ENCODE results near the gene CATSPER2.
"Not testable (repeated sequence)": the region's sequence is repeated elsewhere in the genome, so short reads cannot be mapped to it uniquely, and the experiment has no call there.

The CATSPER2 gene

GRCh38 chr15:43638464-43639204 lies 10.0 kb downstream of the CATSPER2 start:
- H3K36me3 ChIP-seq (ENCODE audit: insufficient read depth, insufficient read length, low read length); H3K4me1 ChIP-seq (ENCODE audit: insufficient read depth, insufficient read length); H3K9ac ChIP-seq (ENCODE audit: insufficient read length, low read depth); DNase-seq (ENCODE audit: low read depth, low spot score); H3K4me3 ChIP-seq (ENCODE audit: insufficient read length, low read depth); H3K27me3 ChIP-seq (ENCODE audit: insufficient read depth, insufficient read length); H3K9me3 ChIP-seq (ENCODE audit: insufficient read depth, low read length): not testable (repeated sequence)

GRCh38 chr15:43626937-43627336 lies 21.7 kb downstream of the CATSPER2 start:
- H3K9ac ChIP-seq (ENCODE audit: insufficient read length, low read depth); H3K36me3 ChIP-seq (ENCODE audit: insufficient read depth, insufficient read length, low read length); H3K4me1 ChIP-seq (ENCODE audit: insufficient read depth, insufficient read length); H3K27me3 ChIP-seq (ENCODE audit: insufficient read depth, insufficient read length); H3K4me3 ChIP-seq (ENCODE audit: insufficient read length, low read depth); DNase-seq (ENCODE audit: low read depth, low spot score); H3K9me3 ChIP-seq (ENCODE audit: insufficient read depth, low read length): not testable (repeated sequence)

GRCh38 chr15:43625106-43625505 lies 23.5 kb downstream of the CATSPER2 start:
- no peaks in the 10 kb centered on the region for H3K27me3 ChIP-seq (ENCODE audit: insufficient read depth, insufficient read length)
- H3K9me3 ChIP-seq (ENCODE audit: insufficient read depth, low read length), result no peaks in the 10 kb centered on the region
- H3K4me3 ChIP-seq (ENCODE audit: insufficient read length, low read depth), result no peak overlapping the region
- H3K36me3 ChIP-seq (ENCODE audit: insufficient read depth, insufficient read length, low read length), result no peaks in the 10 kb centered on the region
- TF ChIP-seq YY1 (IDR thresholded peaks at IDR 0.05; ENCODE audit: insufficient read depth, insufficient read length) (no peak), SUZ12 (IDR thresholded peaks at IDR 0.05; ENCODE audit: extremely low read depth, insufficient read depth, insufficient read length) (no peak)
- DNase-seq (ENCODE audit: low read depth, low spot score), result no peak
- H3K9ac ChIP-seq (ENCODE audit: insufficient read length, low read depth), result no peak overlapping the region
- H3K4me1 ChIP-seq (ENCODE audit: insufficient read depth, insufficient read length), result no peaks in the 10 kb centered on the region

- not testable (repeated sequence) for DNase-seq (ENCODE audit: low read depth, low spot score); H3K4me3 ChIP-seq (ENCODE audit: insufficient read length, low read depth); H3K4me1 ChIP-seq (ENCODE audit: insufficient read depth, insufficient read length); H3K9ac ChIP-seq (ENCODE audit: insufficient read length, low read depth); H3K9me3 ChIP-seq (ENCODE audit: insufficient read depth, low read length); H3K27me3 ChIP-seq (ENCODE audit: insufficient read depth, insufficient read length); H3K36me3 ChIP-seq (ENCODE audit: insufficient read depth, insufficient read length, low read length)
These were observed 26.4 kb downstream of the CATSPER2 start for GRCh38 chr15:43622068-43622799.

- H3K27me3 ChIP-seq (ENCODE audit: insufficient read depth, insufficient read length); H3K9ac ChIP-seq (ENCODE audit: insufficient read length, low read depth); H3K4me1 ChIP-seq (ENCODE audit: insufficient read depth, insufficient read length); H3K36me3 ChIP-seq (ENCODE audit: insufficient read depth, insufficient read length, low read length); H3K9me3 ChIP-seq (ENCODE audit: insufficient read depth, low read length); DNase-seq (ENCODE audit: low read depth, low spot score); H3K4me3 ChIP-seq (ENCODE audit: insufficient read length, low read depth): not testable (repeated sequence)
These were observed 29.9 kb downstream of the CATSPER2 start, which contains the start of gene STRC for GRCh38 chr15:43618700-43619099. STRC (minus strand) TSS chr15:43618800; CDS start chr15:43618722, 78 bp downstream.

- H3K9ac ChIP-seq (ENCODE audit: insufficient read length, low read depth); H3K27me3 ChIP-seq (ENCODE audit: insufficient read depth, insufficient read length); H3K9me3 ChIP-seq (ENCODE audit: insufficient read depth, low read length); DNase-seq (ENCODE audit: low read depth, low spot score); H3K36me3 ChIP-seq (ENCODE audit: insufficient read depth, insufficient read length, low read length); H3K4me1 ChIP-seq (ENCODE audit: insufficient read depth, insufficient read length); H3K4me3 ChIP-seq (ENCODE audit: insufficient read length, low read depth): not testable (repeated sequence)
These were observed 30.9 kb downstream of the CATSPER2 start for GRCh38 chr15:43617750-43618149.

- H3K36me3 ChIP-seq (ENCODE audit: insufficient read depth, insufficient read length, low read length); H3K4me1 ChIP-seq (ENCODE audit: insufficient read depth, insufficient read length); DNase-seq (ENCODE audit: low read depth, low spot score); H3K27me3 ChIP-seq (ENCODE audit: insufficient read depth, insufficient read length); H3K4me3 ChIP-seq (ENCODE audit: insufficient read length, low read depth); H3K9me3 ChIP-seq (ENCODE audit: insufficient read depth, low read length); H3K9ac ChIP-seq (ENCODE audit: insufficient read length, low read depth): not testable (repeated sequence)
These were observed 46.4 kb downstream of the CATSPER2 start for GRCh38 chr15:43602233-43602632.

- not testable (repeated sequence) for H3K4me1 ChIP-seq (ENCODE audit: insufficient read depth, insufficient read length); H3K9me3 ChIP-seq (ENCODE audit: insufficient read depth, low read length); H3K4me3 ChIP-seq (ENCODE audit: insufficient read length, low read depth); DNase-seq (ENCODE audit: low read depth, low spot score); H3K9ac ChIP-seq (ENCODE audit: insufficient read length, low read depth); H3K27me3 ChIP-seq (ENCODE audit: insufficient read depth, insufficient read length); H3K36me3 ChIP-seq (ENCODE audit: insufficient read depth, insufficient read length, low read length)
These were observed 48.4 kb downstream of the CATSPER2 start for GRCh38 chr15:43600200-43600599.

GRCh38 chr15:43599131-43599530 lies 49.5 kb downstream of the CATSPER2 start:
- H3K9me3 ChIP-seq (ENCODE audit: insufficient read depth, low read length); H3K27me3 ChIP-seq (ENCODE audit: insufficient read depth, insufficient read length); H3K4me3 ChIP-seq (ENCODE audit: insufficient read length, low read depth); H3K9ac ChIP-seq (ENCODE audit: insufficient read length, low read depth); DNase-seq (ENCODE audit: low read depth, low spot score); H3K36me3 ChIP-seq (ENCODE audit: insufficient read depth, insufficient read length, low read length); H3K4me1 ChIP-seq (ENCODE audit: insufficient read depth, insufficient read length): not testable (repeated sequence)

- H3K9ac ChIP-seq (ENCODE audit: insufficient read length, low read depth); DNase-seq (ENCODE audit: low read depth, low spot score); H3K4me1 ChIP-seq (ENCODE audit: insufficient read depth, insufficient read length); H3K9me3 ChIP-seq (ENCODE audit: insufficient read depth, low read length); H3K36me3 ChIP-seq (ENCODE audit: insufficient read depth, insufficient read length, low read length); H3K27me3 ChIP-seq (ENCODE audit: insufficient read depth, insufficient read length); H3K4me3 ChIP-seq (ENCODE audit: insufficient read length, low read depth): not testable (repeated sequence)
These were observed 55.1 kb downstream of the CATSPER2 start, which contains the start of gene CKMT1B for GRCh38 chr15:43593328-43594190. CKMT1B (plus strand) TSS chr15:43594027; CDS start chr15:43594219, 192 bp downstream.

GRCh38 chr15:43592841-43593240 lies 55.8 kb downstream of the CATSPER2 start:
- DNase-seq (ENCODE audit: low read depth, low spot score); H3K9me3 ChIP-seq (ENCODE audit: insufficient read depth, low read length); H3K9ac ChIP-seq (ENCODE audit: insufficient read length, low read depth); H3K27me3 ChIP-seq (ENCODE audit: insufficient read depth, insufficient read length); H3K4me1 ChIP-seq (ENCODE audit: insufficient read depth, insufficient read length); H3K36me3 ChIP-seq (ENCODE audit: insufficient read depth, insufficient read length, low read length); H3K4me3 ChIP-seq (ENCODE audit: insufficient read length, low read depth): not testable (repeated sequence)

All from NT2/D1 (cell line).